ENCODE results near the gene ZNF541.
"Not testable (repeated sequence)": the region's sequence is repeated elsewhere in the genome, so short reads cannot be mapped to it uniquely, and the experiment has no call there.

Gene ZNF541

GRCh38 chr19:47600246-47601179 lies 27.6 kb upstream of the ZNF541 start:
- DNase-seq (ENCODE audit: low spot score): peak; percentile 99

GRCh38 chr19:47599671-47600245 lies 26.8 kb upstream of the ZNF541 start:
- DNase-seq (ENCODE audit: low spot score): not testable (repeated sequence)

- DNase-seq (ENCODE audit: low spot score): peak; percentile 36
Observed at GRCh38 chr19:47598407-47599349, 25.7 kb upstream of the ZNF541 start.

GRCh38 chr19:47595944-47596343 lies 23.0 kb upstream of the ZNF541 start:
- DNase-seq (ENCODE audit: low spot score): no peak

- DNase-seq (ENCODE audit: low spot score): no peak
Observed at GRCh38 chr19:47593860-47594259, 20.9 kb upstream of the ZNF541 start.

DNA sequence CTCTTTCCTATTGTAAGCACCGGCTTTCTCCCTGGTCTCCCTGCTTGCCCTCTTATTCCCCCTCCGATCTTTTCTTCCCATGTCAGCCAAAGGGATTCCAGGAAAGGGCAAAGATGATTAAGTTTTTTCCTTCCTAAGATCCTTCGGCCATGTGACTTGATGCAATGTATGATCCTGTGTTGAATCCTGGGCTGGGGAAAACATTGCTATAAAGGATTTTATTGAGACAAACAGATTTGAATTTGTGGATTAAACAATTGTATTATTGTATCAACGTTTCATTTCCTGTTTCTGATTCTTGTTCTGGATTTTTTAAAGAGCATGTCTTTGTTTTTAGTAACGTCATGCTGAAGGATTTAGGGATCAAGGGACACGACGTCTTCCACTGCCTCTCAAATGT lies 16.9 kb upstream of the ZNF541 start:
- no peak for DNase-seq (ENCODE audit: low spot score)

- no peak for DNase-seq (ENCODE audit: low spot score)
Observed at GRCh38 chr19:47587295-47587694, 14.3 kb upstream of the ZNF541 start.

DNA sequence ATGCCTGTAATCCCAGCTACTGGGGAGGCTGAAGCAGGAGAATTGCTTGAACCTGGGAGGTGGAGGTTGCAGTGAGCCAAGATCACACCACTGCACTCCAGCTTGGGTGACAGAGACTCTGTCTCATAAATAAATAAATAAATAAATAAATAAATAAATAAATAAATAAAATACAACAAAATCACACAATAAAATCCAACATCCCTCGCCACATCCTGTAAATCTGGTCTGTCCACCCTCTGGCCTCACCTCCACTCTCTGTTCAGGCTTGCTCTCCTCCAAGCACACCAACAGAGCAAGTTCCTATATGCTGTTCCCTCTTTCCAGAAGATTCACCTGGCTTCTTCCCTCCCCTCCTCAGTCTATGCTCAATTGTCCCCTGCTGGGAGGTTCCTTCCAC lies 10.2 kb upstream of the ZNF541 start:
- not testable (repeated sequence) for DNase-seq (ENCODE audit: low spot score)

DNA sequence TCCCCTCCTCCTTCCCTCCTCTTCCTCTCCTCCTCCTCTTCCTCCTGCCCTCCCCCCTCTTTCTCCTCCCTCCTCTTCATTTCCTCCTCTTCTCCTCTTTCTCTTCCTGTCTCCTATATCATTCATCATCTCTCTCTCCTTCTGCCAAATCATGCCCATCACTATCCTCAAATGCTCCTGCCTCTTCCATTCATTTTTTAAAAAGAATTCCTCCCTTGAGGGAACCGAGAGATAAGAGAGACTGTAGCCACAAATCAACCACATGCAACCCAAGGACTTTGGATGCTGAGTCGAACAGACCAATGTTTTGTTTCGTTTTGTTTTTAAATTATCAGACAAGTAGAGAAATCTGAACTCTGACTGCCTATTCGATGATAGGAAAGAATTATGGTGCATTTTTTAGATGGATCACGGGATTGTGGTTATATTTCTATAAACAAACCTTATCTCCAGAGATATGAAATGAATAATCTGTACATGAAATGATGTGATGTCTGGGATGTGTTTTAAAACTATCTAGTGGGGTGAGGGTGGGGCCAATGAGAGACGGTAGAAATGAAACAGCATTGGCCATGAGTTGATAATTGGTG lies 9.5 kb upstream of the ZNF541 start:
- no peak for DNase-seq (ENCODE audit: low spot score)

DNA sequence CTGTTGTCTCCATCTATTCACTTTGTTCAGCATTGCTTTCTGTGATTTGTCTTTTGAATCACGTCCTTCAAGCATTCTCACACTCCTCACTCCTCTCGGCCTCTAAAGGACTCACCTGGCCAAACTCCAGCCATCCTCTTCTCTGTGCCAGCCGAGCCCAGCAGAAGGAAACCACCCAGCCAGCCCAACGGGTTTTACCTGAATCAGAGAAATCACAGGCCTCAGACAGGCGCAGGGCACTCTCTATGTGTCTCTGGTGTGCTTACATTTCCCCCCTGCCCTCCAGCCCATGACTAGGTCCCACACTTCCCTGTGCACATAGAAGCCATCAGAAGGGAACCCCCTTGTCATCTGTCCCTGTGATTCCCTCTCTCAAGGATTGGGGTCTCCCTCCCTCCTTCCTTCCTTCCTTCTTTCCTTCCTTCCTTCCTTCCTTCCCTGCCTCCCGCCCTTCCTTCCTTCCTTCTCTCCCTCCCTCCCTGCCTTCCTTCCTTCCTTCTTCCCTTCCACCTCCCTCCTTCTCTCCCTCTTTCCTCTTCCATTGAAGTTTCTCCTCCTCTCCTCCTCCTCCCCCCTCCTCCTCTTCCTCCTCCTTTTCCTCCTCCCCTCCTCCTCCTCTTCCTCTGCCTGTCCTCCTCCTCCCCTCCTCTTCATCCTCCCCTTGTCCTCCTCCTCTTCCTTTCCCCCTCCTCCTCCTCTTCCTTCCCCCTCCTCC lies 8.8 kb upstream of the ZNF541 start:
- no peak for DNase-seq (ENCODE audit: low spot score)

DNA sequence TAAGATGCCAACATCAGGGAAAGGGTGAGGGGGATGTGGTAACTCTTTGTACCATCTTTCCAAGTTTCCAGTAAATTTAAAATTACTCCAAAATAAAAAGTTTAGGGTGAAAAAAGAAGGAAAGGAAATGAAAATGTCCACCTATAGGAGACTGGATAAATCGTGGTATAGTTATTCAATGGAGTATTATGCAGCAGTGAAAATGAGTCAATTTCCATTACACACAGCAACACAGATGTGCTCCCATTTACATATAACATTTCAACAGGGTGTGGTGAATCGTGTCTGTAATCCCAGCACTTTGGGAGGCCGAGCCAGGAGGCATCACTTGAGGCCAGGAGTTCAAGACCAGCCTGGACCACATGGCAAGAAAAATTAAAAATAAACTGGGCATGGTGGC lies 7.4 kb upstream of the ZNF541 start:
- no peak for DNase-seq (ENCODE audit: low spot score)

DNA sequence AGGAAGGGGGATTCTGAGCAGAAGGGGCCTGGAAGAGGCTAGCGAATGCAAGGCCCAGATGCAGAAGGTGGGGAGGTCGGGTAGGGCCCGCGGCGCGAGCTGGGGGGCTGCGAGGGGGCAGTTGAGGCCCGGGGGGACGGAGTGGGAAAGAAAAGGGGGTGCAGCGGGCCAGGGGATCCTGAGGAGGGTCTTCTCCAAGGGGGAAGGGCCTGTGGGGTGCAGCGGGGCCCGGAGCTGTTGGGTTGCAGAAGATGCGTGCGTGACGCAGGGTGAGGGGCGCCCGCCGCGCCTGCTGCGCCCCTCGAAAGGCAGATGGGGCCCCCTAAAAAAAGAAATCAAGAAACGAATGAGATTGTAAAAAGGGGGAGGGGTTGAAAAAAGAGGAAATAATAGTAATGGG lies 313 bp downstream of the ZNF541 start:
- no peak for DNase-seq (ENCODE audit: low spot score)

DNA sequence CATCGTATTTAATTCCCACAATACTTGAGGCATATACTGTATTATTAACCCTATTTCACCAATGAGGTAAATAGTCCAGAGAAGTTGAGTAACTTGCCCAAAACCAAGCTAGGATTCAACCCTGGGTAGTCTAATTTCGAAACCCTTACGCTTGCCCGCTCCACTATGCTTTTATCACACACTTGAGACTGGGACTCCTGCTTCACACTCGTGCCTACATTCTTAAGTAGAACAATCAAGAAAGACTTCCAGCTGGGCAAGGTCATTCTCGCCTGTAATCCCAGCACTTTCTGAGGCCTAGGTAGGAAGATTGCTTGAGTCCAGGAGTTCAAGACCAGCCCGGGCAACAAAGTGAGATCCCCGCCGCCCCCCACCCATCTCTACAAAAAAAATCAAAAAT lies 3.6 kb downstream of the ZNF541 start:
- DNase-seq (ENCODE audit: low spot score): no peak

- no peak for DNase-seq (ENCODE audit: low spot score)
Observed at GRCh38 chr19:47564081-47564480, 8.9 kb downstream of the ZNF541 start.

DNA sequence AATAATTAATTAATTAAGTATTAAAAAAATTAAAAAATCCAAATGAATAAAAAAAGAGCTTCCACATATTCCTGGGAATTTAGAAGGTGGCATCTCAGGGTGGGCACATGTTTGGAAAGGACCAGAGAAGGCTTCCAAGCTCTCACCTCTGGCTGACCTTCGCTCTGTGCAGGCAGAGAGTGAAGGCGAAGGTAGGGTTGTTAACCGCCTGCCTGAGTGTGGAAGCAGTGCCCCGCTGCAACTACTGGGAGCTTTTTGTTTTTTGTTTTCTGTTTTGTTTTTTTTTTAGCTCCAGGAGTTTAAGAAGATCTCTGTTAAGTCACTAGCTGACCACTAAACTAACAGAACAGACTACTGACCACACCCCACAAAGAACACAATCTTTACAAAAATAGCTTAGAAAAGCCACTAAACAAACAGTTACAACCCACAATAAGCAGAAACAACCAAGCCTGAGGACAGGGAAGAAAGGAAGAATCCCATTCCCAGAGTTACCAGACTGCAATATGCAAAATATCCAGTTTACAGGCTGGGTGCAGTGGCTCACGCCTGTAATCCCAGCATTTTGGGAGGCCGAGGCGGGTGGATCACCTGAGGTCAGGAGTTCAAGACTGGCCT lies 11.4 kb downstream of the ZNF541 start:
- DNase-seq (ENCODE audit: low spot score): no peak

DNA sequence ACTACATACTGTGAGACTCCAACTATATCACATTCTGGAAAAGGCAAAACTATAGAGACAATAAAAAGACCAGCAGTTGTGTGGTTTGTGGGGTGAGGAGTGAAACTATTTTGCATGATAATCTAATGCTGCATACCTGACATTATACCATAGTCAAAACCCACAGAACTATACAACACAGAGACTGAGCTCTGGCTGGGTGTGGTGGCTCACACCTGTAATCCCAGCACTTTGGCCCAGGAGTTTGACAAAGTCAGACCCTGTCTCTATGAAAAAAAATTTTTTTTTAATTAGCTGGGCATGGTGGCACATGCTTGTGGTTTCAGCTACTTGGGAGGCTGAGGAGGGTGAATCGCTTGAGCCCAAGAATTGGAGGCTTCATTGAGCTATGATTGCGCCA lies 11.9 kb downstream of the ZNF541 start:
- no peak for DNase-seq (ENCODE audit: low spot score)

GRCh38 chr19:47550129-47550528 lies 22.8 kb downstream of the ZNF541 start:
- no peak for DNase-seq (ENCODE audit: low spot score)

GRCh38 chr19:47549261-47549862 lies 23.6 kb downstream of the ZNF541 start:
- no peak for DNase-seq (ENCODE audit: low spot score)

DNA sequence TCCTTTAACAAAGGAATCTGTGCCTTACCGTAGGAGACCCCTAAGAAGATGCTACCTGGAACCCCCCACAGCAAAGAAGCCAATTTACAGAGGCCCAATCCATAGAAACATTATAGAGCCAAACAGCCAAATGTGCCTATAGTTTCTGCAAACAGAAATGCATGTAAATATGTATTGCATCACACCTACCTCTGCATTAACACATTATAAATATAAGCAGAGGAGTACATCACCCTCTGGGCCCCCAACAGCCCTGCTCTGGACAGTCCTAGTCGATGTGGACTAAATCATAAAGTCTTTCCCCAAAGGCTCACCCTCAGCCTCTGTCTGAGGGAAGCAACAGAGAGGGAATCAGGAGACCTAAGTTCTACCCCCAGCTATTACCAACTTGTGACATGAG lies 25.7 kb downstream of the ZNF541 start:
- no peak for DNase-seq (ENCODE audit: low spot score)

All from pons (tissue), 1 donor.